Activated CD4-positive, CD25-positive, alpha-beta regulatory T cell treated with anti-CD3 and anti-CD28 coated beads, Interleukin-2, amount 50 U/mL, for 72 hours (primary cell): ENCODE results near the gene EHD3.

Experiments
- DNase-seq: peaks from one replicate; pipeline ENCODE4 v3.0.0; 2021

The EHD3 gene

GRCh38 chr2:31237348-31238017, 3.5 kb downstream of the EHD3 start:
- DNase-seq, result no peak

DNA sequence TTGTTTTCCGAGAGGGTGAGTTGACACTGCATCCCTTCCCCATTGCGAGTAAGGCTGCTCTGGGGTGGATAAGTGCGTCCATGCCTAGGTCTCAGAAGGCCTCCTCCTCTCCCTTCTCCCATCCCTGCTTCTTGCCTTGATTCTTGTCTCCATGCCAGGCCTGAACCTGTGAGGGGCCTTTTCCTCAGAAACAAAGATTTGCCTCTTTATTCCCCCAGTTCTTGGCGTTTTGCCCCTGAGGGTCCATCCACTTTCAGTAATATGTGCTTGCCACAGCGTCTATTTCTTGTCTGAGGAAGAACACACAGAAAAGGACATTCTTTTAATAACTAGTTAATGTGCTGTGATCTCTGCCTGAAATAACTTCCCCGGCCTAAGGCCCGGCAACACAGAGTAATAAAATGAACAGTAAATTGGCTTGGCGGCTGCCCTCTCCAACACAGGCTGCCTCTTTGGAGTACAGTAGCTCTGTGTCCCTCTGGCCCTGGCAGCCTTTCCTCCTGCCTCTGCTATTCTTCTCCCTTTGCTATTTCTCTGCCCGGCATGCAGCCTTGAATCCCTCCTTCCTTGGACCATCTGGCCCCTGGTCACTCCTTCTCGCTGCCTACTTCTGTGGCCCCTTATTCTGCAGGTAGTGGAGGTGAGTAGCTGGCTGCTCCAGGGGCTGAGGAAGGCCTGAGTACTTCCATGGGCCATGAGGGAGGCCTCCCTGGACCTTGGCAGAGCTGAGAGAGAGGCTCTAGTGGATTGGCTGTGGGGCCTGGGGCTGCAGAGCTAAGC, 4.4 kb downstream of the EHD3 start:
- DNase-seq, result no peak

GRCh38 chr2:31238906-31239592, 5.1 kb downstream of the EHD3 start:
- no peak for DNase-seq

- DNase-seq, result no peak
These were observed 5.7 kb downstream of the EHD3 start for GRCh38 chr2:31239593-31240177.

DNA sequence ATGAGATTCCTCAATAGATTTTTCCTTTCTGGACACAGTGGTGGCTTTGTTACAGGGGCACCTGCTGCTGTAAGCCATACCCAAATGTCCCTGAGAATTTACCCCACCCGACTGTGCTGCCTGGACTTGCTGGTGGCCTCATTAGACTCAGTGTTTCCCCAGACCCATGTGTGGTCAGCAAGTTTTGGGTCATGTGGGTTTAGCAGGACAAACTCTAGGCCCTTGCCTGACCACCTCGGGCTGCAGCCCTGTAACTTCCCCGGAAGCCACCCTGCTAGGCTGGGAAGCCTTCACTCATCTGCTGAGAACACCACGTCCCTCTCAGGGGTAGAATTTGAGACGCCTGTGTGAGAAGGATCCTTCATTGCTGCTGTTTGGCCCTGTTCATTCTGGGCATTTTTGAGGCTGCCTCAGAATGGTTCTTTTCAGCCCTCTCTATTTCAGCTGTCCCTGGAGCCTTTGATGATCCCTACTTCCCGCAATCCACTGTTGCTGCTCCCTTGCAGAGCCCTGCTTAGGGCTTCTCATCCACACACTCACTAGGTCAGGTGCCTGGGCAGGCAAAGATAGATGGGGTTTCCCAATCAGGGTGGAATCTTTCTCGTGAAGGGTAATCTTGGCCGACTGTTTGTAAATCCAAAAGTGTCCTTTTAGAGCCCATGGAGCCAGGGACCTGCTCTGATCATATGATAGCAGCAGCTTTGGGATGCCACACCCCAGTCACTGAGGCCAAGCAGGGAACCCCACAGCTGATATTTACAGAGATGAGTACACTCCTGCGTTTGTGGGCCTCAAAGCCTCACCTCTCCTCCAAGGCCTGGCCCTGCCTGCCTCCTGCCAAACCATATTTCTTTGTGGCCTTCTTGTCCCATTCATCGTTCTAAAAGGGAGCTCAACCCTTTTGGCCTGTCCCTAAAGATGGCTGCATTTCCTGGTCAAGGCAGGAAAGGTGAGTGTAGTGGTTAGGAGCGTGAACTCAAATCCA, 6.7 kb downstream of the EHD3 start:
- DNase-seq, result no peak

DNA sequence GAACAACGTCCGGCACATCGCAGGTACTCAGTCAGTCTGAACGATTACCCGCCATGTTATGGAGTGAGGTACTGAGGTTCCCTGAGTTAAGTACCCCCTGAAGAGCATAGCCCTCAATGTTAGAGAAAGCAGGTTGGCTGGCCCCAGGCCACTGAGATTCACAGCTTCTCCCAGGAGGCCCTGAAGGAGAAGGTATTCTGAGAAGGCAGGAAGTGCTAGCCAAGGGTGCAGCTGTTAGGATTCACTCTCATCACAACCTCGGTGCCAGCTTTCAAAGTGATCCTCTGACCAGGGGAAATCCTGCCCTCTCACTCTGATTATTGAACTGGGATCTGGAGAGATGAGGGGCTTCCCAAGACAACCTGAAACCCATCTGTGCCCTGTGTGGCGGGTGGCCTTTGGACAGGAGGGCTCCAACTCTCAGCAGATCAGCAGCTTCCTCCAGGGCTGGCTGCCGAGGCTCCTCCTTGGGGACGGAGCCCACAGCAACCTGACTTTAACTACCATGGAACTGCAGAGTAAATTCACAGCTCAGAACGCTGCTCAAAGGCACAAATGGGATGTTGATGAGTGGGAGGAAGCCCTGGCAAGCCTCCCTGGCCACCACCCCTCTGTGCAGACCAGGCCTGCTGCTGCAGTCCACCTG, 7.8 kb downstream of the EHD3 start:
- DNase-seq, result no peak

DNA sequence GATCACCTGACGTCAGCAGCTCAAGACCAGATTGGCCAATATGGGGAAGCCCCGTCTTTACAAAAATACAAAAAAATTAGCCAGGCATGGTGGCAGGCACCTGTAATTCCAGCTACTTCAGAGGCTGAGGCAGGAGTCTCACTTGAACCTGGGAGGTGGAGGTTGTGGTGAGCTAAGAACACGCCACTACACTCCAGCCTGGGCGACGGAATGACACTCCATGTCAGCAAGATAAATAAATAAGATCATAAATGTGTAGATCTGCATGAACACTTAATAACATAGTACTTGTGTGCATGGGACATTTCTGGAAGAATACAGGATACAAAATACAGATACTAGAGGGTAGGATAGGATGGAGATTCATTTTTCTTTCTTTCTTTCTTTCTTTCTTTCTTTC, 9.1 kb downstream of the EHD3 start:
- DNase-seq, result no peak

GRCh38 chr2:31244101-31244500, 10.1 kb downstream of the EHD3 start:
- DNase-seq, result no peak

DNA sequence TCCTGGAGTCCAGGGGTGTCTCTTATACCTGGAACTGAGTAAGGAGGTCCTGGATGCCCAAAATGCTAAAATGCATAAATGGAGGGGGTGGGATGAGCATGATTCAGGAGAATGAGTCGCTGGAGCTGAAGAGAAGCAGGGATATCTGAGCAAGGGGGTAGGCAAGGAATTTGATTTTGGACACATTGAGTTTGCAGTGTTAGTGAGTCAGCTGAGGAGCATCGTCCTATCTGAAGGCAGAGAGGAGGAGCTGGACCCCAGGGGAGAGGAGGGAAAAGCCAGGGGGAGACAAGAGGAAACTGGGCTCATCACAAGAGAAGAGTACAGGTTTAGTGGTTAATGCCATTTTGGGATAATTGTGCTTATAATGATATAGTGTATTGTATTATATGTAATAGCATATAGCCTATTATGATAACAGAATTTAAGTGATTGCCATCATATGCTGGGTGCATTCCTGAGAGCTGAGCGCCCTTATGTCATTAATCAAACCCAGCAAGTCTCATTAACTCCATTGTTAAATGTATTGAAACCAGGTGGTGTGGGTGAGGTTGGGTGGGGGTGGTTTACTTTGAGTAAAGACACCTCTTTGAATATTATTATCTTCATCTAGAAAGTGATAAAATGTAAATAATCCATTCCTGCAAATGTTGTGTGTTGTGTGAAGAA, 12.4 kb downstream of the EHD3 start:
- no peak for DNase-seq

DNA sequence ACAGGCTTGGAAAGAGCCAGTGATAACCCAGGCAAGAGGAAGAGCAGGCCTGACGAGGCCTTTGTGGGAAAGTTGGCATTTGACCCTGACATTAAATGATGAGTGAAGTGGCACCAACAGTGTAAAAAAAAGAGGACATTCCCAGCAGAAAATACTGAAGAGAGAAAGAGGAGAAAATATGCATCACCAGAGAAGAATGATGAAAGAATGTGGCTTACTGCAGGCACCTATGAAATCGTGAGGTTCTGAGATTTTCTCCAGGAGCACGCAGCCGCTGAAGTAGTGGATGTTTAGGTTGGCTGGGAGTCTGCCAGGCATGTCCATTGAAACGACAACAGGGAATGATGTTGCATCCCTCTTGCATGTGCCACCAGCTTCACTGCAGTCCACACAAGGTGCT, 13.8 kb downstream of the EHD3 start:
- DNase-seq, result no peak

DNA sequence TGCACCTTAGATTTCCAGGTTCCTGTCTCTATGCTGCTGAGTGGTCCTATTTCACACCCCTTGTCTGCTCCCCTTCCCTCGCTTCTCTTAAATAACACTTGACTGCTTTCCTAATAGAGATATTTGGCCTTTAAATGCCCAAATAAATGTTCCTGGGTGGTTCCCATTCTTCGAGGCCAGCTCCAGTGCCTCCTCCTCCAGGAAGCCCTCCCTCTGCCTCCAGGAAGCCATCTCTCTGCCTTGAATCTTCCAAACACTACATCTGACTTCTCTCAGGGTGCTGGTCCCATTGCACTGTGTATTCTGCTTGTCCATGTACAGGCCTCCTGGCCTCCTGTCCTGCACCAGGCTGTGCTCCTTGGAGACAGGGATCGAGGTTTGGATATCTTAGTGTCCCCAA, 14.2 kb downstream of the EHD3 start:
- no peak for DNase-seq

DNA sequence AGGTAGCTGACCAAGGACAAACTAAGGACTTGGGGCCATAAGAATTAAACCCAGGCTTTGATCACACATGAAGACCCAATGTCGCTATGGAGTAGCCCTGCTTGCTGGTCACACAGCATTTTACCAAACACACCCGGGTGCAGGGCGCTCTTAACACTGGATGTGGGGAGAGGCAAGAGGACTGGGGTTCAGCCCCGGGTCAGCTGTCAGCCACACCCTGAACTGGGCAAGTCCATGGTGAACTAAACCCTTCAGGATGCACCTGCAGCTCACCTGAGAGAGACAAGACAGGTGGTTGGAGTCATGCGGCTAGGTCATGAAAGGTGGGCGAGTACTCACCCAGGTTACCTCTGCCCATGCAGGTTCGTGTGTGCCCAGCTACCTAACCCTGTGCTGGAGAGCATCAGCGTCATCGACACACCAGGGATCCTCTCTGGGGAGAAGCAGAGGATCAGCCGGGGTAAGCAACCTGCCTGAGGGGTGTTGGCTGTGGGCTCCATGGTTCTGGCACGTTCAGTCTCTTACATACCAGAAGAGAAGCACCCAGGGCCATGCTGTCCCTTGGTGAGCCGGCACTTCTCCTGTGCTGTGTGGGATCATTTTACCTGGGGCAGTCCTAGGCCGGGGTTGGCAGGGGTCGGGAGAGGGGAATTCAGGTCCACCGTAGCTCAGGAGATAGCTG, 15.2 kb downstream of the EHD3 start:
- DNase-seq, result no peak

DNA sequence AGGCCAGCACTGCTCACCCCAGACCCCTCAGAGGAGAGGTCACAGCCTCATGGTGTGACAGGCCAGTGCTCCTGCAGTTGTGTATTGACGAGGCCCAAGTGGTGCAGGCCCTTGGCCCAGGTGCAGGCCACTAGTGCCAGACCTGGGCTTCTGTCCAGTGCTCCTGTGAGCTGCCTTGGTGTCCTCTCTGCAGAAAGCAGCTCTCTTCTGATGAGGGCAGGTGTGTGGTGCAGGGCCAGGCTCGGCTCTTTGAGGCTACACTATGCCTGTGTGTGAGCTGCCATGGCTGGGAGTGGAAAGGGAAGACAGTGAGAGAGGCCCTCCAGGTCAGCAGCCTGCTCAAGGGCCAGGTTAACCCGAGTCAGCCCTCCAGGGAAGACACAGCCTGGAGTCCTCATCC, 17.1 kb downstream of the EHD3 start:
- no peak for DNase-seq

DNA sequence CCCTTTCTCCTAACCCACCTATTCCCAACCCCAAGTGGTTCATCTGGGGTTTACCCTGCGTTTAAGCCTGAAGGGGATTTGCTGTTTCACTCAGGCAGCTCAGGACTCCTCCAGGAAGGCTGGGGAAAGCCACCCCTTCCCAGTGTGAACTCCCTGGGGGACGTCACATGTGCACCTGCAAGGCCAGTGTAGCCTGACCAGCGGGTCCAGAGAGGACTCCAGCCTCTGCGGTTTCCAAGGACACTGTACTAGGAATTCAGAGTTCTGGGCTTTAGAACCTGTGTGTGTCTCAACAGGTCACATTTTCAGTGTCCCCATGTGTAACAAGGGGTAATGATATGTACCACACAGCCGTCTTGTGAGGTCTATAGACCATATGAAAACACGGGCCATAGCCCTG, 17.9 kb downstream of the EHD3 start:
- DNase-seq, result no peak

DNA sequence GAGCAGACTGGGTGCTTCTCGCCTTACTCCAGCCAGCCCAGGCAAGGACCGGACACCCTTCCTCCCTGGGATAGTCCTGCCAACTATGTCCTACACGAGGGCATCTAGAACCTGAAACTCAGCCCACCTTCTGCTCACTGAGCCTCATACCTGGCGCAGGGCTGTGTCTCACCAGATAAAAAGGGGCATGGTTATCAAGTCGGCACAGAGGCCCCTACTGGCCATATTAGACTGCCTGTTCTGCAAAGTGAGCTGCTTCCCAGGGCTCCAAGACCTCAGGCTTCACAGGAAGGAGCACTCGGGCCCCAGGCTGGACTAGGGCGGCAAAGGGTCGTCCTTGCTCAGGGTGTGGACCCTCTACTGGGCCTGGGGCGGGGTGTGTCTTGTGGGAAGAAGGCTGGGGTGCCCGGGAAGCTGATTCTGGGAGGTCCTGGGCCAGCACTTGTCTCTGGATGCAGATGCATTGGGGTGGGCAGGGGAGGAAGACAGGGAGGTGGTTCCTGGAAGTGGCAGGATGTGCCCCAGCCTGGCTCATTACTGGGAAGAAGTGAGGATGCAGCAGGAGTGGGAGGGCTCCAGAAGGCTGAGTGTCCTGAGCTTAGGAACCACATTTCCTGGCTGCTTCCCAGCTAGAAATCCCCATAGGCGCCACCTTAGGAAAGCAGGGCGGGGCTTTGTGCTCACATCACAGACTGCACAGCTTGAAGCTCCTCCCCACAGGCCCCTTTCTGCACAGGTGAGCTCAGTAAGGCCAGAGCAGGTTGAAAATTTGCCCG, 19.6 kb downstream of the EHD3 start:
- no peak for DNase-seq

- no peak for DNase-seq
These were observed 20.6 kb downstream of the EHD3 start for GRCh38 chr2:31254237-31255203.

- no peak for DNase-seq
These were observed 22.1 kb downstream of the EHD3 start for GRCh38 chr2:31255911-31256571.
